Nephron progenitor cell (in vitro differentiated cells): ENCODE measurements around the gene KRTAP5-5.
"Not testable (repeated sequence)": the region's sequence is repeated elsewhere in the genome, so short reads cannot be mapped to it uniquely, and the experiment has no call there.

Experiments
- DNase-seq: peaks from one replicate; pipeline ENCODE4 v3.0.0; 2021
- H3K27ac Mint-ChIP-seq: 2 replicates; pipeline ENCODE4 v1.8.0; 2021; ENCODE audit warnings: mild to moderate bottlenecking, moderate library complexity, mixed read lengths
- H3K27me3 Mint-ChIP-seq: 2 replicates; pipeline ENCODE4 v1.8.0; 2021; ENCODE audit warnings: mild to moderate bottlenecking, low read depth, mixed read lengths; ENCODE audit not compliant: poor library complexity
- H3K36me3 Mint-ChIP-seq: 2 replicates; pipeline ENCODE4 v1.8.0; 2021; ENCODE audit warnings: low read depth, mixed read lengths
- H3K4me1 Mint-ChIP-seq: 2 replicates; pipeline ENCODE4 v1.8.0; 2021; ENCODE audit warnings: mixed read lengths
- H3K4me3 Mint-ChIP-seq: 2 replicates; pipeline ENCODE4 v1.8.0; 2021; ENCODE audit warnings: mild to moderate bottlenecking, moderate library complexity, mixed read lengths
- H3K9me3 Mint-ChIP-seq: 2 replicates; pipeline ENCODE4 v1.8.0; 2021; ENCODE audit warnings: mild to moderate bottlenecking, moderate library complexity, mixed read lengths
- CTCF ChIP-seq: fragments of 200-600 bp; sonication (generic); IDR thresholded peaks from 2 replicates; pipeline ENCODE4 v1.5.0; 2021; ENCODE audit warnings: antibody characterized with exemption

KRTAP5-5 gene

GRCh38 chr11:1660111-1660867 lies 30.7 kb downstream of the KRTAP5-5 start:
- H3K27ac Mint-ChIP-seq: no peak overlapping the region
- H3K36me3 Mint-ChIP-seq: no peaks in the 10 kb centered on the region
- H3K9me3 Mint-ChIP-seq: no peaks in the 10 kb centered on the region
- H3K4me3 Mint-ChIP-seq: no peak overlapping the region
- DNase-seq: no peak
- peaks cover 17% of the 10 kb centered on the region for H3K4me1 Mint-ChIP-seq
- H3K27me3 Mint-ChIP-seq: peaks cover 22% of the 10 kb centered on the region
- no peak for TF ChIP-seq CTCF

- H3K4me3 Mint-ChIP-seq, DNase-seq, H3K9me3 Mint-ChIP-seq, H3K27ac Mint-ChIP-seq, H3K36me3 Mint-ChIP-seq: not testable (repeated sequence)
- peaks cover 22% of the 10 kb centered on the region for H3K27me3 Mint-ChIP-seq
- H3K4me1 Mint-ChIP-seq: peaks cover 13% of the 10 kb centered on the region
These were observed 32.1 kb downstream of the KRTAP5-5 start for GRCh38 chr11:1661454-1662269.

- H3K27me3 Mint-ChIP-seq: peaks cover 17% of the 10 kb centered on the region
- not testable (repeated sequence) for H3K36me3 Mint-ChIP-seq, DNase-seq, H3K4me3 Mint-ChIP-seq, H3K27ac Mint-ChIP-seq, H3K9me3 Mint-ChIP-seq
- peaks cover 19% of the 10 kb centered on the region for H3K4me1 Mint-ChIP-seq
These were observed 33.2 kb downstream of the KRTAP5-5 start for GRCh38 chr11:1662699-1663283.

GRCh38 chr11:1665313-1665712 lies 35.7 kb downstream of the KRTAP5-5 start:
- Mint-ChIP-seq H3K27me3 (peaks cover 16% of the 10 kb centered on the region), H3K36me3 (no peaks in the 10 kb centered on the region), H3K4me3 (no peak overlapping the region), H3K4me1 (peaks cover 30% of the 10 kb centered on the region), H3K9me3 (no peaks in the 10 kb centered on the region), H3K27ac (peak overlapping the region; percentile 74)
- TF ChIP-seq CTCF: no peak
- DNase-seq: no peak

GRCh38 chr11:1667121-1667850 lies 37.7 kb downstream of the KRTAP5-5 start:
- Mint-ChIP-seq H3K4me3 (no peak overlapping the region), H3K27me3 (peaks cover 11% of the 10 kb centered on the region), H3K4me1 (peaks cover 28% of the 10 kb centered on the region), H3K36me3 (no peaks in the 10 kb centered on the region), H3K27ac (no peak overlapping the region), H3K9me3 (peaks cover 7% of the 10 kb centered on the region)
- DNase-seq: no peak
- no peak for TF ChIP-seq CTCF

DNA sequence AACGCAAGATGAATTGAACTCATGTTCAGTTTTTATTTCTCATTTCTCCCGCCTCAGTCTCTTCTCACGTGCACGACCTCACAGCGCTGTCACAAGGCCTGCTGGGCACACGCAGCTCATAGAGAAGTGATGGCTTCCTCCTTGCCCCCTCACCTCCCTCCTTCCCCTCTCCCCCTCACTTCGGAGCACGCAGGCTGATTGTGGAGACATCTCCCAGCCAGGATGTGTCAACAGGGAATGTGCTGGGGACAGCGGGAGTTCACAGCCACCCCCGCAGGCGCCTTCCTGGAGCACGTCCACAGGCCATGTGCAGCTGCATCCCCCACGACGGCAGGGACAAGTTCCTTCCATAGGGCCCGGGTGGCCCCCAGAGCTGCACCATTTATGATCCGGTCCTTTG lies 38.3 kb downstream of the KRTAP5-5 start:
- H3K27me3 Mint-ChIP-seq: peaks cover 8% of the 10 kb centered on the region
- TF ChIP-seq CTCF: no peak
- peaks cover 28% of the 10 kb centered on the region for H3K4me1 Mint-ChIP-seq
- H3K9me3 Mint-ChIP-seq: peaks cover 12% of the 10 kb centered on the region
- H3K27ac Mint-ChIP-seq: peak overlapping the region; percentile 12
- H3K36me3 Mint-ChIP-seq: no peaks in the 10 kb centered on the region
- no peak overlapping the region for H3K4me3 Mint-ChIP-seq
- DNase-seq: no peak
